OCI-LY3 (cell line): ENCODE results near the gene CD300LD.

Experiments
- H2AFZ ChIP-seq: fragments of 200-600, 300-600 bp; shearing (Covaris generic); 2 replicates; pipeline ENCODE4 v1.6.0; 2014; ENCODE audit warnings: antibody characterized with exemption, low read depth, low read length
- H3K27ac ChIP-seq: fragments of 200-600, 300-600 bp; sonication (generic); 2 replicates; pipeline ENCODE4 v1.5.1; 2014; ENCODE audit warnings: mild to moderate bottlenecking, low read length, moderate library complexity, mixed read lengths
- H3K27me3 ChIP-seq: fragments of 200-600, 300-600 bp; sonication (generic); 2 replicates; pipeline ENCODE4 v1.6.1; 2014; ENCODE audit warnings: low read depth, low read length, mixed read lengths
- H3K36me3 ChIP-seq: fragments of 200-600, 300-600 bp; sonication (generic); replicated peaks from 2 replicates; pipeline ENCODE3; 2014; ENCODE audit warnings: low read depth, low read length, mixed read lengths
- H3K4me1 ChIP-seq: fragments of 300-600, 200-600 bp; sonication (generic); 2 replicates; pipeline ENCODE4 v1.6.1; 2014; ENCODE audit warnings: low read length, mixed read lengths
- H3K4me2 ChIP-seq: fragments of 200-600, 300-600 bp; sonication (generic); 2 replicates; pipeline ENCODE4 v1.6.1; 2014; ENCODE audit warnings: low read length, mixed read lengths
- H3K4me3 ChIP-seq: fragments of 300-600, 200-600 bp; sonication (generic); 2 replicates; pipeline ENCODE4 v1.5.1; 2014; ENCODE audit warnings: antibody characterized with exemption, mild to moderate bottlenecking, low read length, moderate library complexity
- H3K79me2 ChIP-seq: fragments of 300-600, 200-600 bp; shearing (Covaris generic); 2 replicates; pipeline ENCODE4 v1.6.1; 2014; ENCODE audit warnings: mild to moderate bottlenecking, low read length, mixed read lengths
- H3K9ac ChIP-seq: fragments of 300-600, 200-600 bp; shearing (Covaris generic); 2 replicates; pipeline ENCODE4 v1.6.0; 2014; ENCODE audit warnings: mild to moderate bottlenecking, low read length, moderate library complexity
- H3K9me3 ChIP-seq: fragments of 200-600, 300-600 bp; shearing (Covaris generic); 2 replicates; pipeline ENCODE4 v1.6.1; 2014; ENCODE audit warnings: low read length, mixed read lengths; ENCODE audit not compliant: insufficient read depth
- H4K20me1 ChIP-seq: fragments of 200-600, 300-600 bp; sonication (generic); 2 replicates; pipeline ENCODE4 v1.6.1; 2016; ENCODE audit warnings: low read length, mixed read lengths; ENCODE audit not compliant: insufficient read depth
- EZH2phosphoT487 ChIP-seq: fragments of 200-600 bp; shearing (Covaris generic); IDR thresholded peaks from 2 replicates; pipeline ENCODE4 v1.6.1; 2018; ENCODE audit warnings: antibody characterized with exemption, mixed run types, low read depth
- TF ChIP-seq, protein P1 (sequence below): fragments of 200-600, 300-600 bp; sonication (generic); IDR thresholded peaks from 2 replicates; pipeline ENCODE4 v1.5.1; 2014; ENCODE audit warnings: antibody characterized with exemption, low read length, low read depth

CD300LD gene

DNA sequence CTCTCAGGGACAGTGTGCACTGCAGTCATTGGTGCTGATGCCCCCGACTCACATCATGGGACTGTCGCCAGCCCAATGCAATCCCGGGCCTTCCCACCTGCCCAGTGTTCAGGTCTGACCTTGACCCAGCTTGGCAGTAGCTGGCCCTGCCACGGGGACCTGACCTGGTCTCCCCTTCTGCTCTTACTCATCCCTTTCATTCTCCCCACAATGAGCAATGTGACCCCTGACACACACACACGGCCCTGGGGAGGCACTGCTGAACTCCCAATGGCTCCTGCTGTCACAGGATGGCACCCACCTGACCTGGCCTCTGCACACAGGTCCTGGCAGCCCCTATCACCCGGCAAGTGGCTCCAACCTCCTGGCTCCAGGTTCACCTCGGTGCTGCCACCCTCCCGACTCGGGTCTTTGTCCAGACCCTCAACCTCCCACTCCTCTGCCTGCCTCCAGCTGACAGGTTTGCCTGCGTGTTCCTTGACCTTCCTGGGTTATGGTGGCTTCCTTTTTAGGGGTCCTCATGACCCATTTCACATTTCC lies 52.7 kb downstream of the CD300LD start:
- Histone ChIP-seq H4K20me1 (no peaks in the 10 kb centered on the region), H3K27ac (no peak overlapping the region), H3K36me3 (no peaks in the 10 kb centered on the region), H3K27me3 (peaks cover 27% of the 10 kb centered on the region), H3K79me2 (no peaks in the 10 kb centered on the region), H2AFZ (no peak overlapping the region), H3K4me2 (no peak overlapping the region), H3K4me1 (no peaks in the 10 kb centered on the region), H3K9ac (no peak overlapping the region), H3K9me3 (no peaks in the 10 kb centered on the region), H3K4me3 (no peak overlapping the region)
- TF ChIP-seq, protein P1, sequence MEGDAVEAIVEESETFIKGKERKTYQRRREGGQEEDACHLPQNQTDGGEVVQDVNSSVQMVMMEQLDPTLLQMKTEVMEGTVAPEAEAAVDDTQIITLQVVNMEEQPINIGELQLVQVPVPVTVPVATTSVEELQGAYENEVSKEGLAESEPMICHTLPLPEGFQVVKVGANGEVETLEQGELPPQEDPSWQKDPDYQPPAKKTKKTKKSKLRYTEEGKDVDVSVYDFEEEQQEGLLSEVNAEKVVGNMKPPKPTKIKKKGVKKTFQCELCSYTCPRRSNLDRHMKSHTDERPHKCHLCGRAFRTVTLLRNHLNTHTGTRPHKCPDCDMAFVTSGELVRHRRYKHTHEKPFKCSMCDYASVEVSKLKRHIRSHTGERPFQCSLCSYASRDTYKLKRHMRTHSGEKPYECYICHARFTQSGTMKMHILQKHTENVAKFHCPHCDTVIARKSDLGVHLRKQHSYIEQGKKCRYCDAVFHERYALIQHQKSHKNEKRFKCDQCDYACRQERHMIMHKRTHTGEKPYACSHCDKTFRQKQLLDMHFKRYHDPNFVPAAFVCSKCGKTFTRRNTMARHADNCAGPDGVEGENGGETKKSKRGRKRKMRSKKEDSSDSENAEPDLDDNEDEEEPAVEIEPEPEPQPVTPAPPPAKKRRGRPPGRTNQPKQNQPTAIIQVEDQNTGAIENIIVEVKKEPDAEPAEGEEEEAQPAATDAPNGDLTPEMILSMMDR: no peak
- no peak for TF ChIP-seq EZH2phosphoT487

DNA sequence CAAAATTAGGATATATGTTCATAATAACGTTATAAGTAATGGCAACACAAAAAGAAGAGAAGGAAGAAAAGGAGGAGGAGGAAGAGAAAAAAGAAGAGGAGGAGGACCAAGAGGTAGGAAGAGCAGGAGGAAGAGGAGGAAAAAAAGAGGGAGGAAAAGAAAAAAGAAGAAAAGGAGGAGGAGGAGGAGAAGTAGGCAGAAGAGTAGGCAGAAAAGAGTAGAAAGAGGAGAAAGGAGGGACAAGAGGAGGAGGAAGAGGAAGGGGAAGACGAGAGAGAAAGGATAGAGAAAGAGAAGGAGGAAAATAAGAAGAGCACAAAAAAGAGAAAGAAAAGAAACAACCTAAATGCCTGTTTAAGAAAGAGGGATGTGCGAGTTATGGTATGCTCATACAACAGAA lies 55.2 kb downstream of the CD300LD start:
- Histone ChIP-seq H3K27ac (no peak overlapping the region), H3K36me3 (no peaks in the 10 kb centered on the region), H3K4me2 (no peak overlapping the region), H3K9ac (no peak overlapping the region), H3K79me2 (no peaks in the 10 kb centered on the region), H3K4me1 (peaks cover 6% of the 10 kb centered on the region), H2AFZ (no peak overlapping the region), H4K20me1 (no peaks in the 10 kb centered on the region), H3K4me3 (no peak overlapping the region), H3K9me3 (no peaks in the 10 kb centered on the region), H3K27me3 (peaks cover 31% of the 10 kb centered on the region)
- TF ChIP-seq EZH2phosphoT487: no peak
- TF ChIP-seq, protein P1: no peak

DNA sequence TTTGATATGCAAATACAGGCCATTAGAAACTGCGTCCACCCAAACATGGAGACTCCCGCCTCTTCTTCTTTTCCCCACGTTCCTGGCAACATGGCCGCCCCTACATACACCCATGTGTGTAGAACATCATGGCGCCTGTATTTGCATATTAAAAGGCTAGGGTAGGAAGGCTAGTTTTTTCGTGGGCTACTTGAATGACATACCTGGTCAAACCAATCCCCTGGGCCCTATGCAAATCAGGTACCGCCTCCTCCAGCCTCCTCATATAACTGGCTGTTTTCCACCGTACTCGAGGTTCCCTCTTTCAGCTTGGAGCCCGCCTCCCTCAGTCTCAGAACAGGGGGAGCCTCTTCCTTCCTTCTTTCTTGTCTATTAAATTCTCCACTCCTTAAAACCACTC lies 60.0 kb downstream of the CD300LD start:
- Histone ChIP-seq H3K27ac (no peak overlapping the region), H3K4me3 (0 out of 2 replicates have a peak overlapping the region, but pooled peaks have one; percentile 1), H2AFZ (no peak overlapping the region), H4K20me1 (no peaks in the 10 kb centered on the region), H3K36me3 (no peaks in the 10 kb centered on the region), H3K79me2 (no peaks in the 10 kb centered on the region), H3K4me2 (peak overlapping the region; percentile 40), H3K4me1 (peaks cover 23% of the 10 kb centered on the region), H3K9me3 (no peaks in the 10 kb centered on the region), H3K27me3 (peaks cover 22% of the 10 kb centered on the region), H3K9ac (no peak overlapping the region)
- TF ChIP-seq EZH2phosphoT487: no peak
- TF ChIP-seq, protein P1: no peak

DNA sequence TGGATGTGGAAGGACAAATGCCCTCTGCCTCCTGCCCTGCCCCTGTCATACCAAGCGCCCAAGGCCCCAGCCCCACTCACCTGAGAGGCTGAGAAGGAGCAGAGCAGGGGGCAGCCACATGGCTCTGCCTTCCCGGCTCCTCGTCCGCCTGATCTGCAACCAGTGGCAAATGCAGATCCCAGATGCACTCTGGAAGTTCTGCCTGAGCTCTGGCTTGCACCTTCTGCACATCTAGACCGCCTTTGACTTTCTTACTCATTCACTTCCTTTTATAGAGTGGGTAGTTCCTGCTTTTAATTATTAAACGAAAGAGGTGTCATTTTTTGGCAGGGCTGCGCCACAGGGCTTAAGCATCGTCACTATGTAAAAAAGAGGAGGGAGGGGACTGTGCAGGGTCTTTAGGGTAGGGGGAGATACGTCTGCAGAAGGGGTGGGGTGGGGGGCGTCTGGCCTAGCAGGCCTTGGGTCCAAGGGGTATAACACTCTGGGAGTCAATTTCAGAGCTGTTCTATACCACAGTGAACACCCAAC lies 60.8 kb downstream of the CD300LD start, which contains the start of gene CD300LB:
CD300LB (minus strand) TSS at position 245 of the 531 bp plus-strand sequence; CDS start at position 120, 125 bp downstream.
- no peaks in the 10 kb centered on the region for H3K79me2 ChIP-seq
- no peak within 1 kb of the TSS for H2AFZ ChIP-seq
- peaks cover 25% of the 10 kb centered on the region for H3K27me3 ChIP-seq
- no peaks in the 10 kb centered on the region for H3K9me3 ChIP-seq
- H3K27ac ChIP-seq: no peak within 1 kb of the TSS
- peaks cover 23% of the 10 kb centered on the region for H3K4me1 ChIP-seq
- TF ChIP-seq, protein P1: no peak
- no peaks in the 10 kb centered on the region for H3K36me3 ChIP-seq
- no peaks in the 10 kb centered on the region for H4K20me1 ChIP-seq
- 0 out of 2 replicates have a peak within 1 kb of the TSS, but pooled peaks have one; percentile 1 for H3K4me3 ChIP-seq
- H3K4me2 ChIP-seq: peak within 1 kb of the TSS; percentile 40
- no peak within 1 kb of the TSS for H3K9ac ChIP-seq
